ENCODE measurements around the gene DACT2. TPM values are rescaled to one million over a fixed set of nuclear protein-coding genes. Genes with fewer than 3 reads are reported as not detected.

DACT2 gene
- total RNA-seq, 1 experiment from 2014 or later: not detected

DNA sequence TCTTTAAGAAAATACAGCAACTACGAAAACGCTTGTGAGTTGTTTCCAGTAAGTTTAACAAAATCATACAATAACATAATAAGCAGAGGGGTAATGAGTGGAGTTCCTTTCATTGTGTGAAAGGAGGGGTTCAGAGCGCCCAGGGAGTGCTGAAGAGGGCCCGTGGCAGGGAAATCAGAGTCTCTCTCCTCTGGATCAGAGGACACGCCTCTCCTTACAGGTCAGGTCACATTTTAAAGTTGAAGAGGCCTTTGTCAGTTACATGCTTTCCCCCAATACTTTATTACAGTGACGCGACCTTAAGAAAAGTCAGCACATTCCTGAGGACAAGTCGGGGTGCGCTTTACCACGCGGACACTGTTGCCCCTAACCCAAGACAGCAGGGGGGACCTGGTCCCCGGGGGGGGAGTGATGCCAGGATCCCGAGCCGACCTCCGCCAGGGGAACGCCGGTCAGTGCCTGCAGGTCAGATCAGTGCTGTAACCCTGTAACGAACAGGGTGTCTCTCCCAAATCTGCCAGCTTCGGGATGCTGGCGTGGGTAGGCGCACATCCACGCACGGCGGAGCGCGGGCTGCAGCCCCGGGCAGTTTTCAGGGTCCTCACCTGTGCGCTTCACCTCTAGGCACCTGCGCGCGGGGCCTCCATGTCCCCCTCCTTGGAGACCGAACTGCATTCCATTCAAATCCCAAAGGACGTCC, 848 bp downstream of the DACT2 start:
- ATAC-seq (no peak), DNase-seq (ENCODE audit: low read depth, low spot score) (no peak)
- Histone ChIP-seq H3K4me2 (ENCODE audit: low read length) (no peak overlapping the region), H3K27ac (ENCODE audit: low read depth, low read length) (no peak overlapping the region), H2AFZ (ENCODE audit: low read depth, low read length, poor library complexity, severe bottlenecking) (no peak overlapping the region), H3K9ac (ENCODE audit: low read length) (no peak overlapping the region), H3K79me2 (ENCODE audit: insufficient read depth, low read length) (no peaks in the 10 kb centered on the region), H4K20me1 (ENCODE audit: insufficient read depth) (no peaks in the 10 kb centered on the region), H3K4me1 (ENCODE audit: control insufficient read depth in 1 of 2, insufficient read depth in 2 of 2, low read length in 2 of 2) (no peaks in the 10 kb centered on the region), H3K4me3 (replicated peaks in 1 of 2; ENCODE audit: low read depth in 1 of 2, low read length in 2 of 2) (no peak overlapping the region), H3K9me3 (ENCODE audit: control insufficient read depth in 1 of 2, insufficient read depth in 1 of 2, low read depth in 1 of 2, low read length in 2 of 2) (no peaks in the 10 kb centered on the region), H3K36me3 (ENCODE audit: control insufficient read depth in 1 of 2, insufficient read depth in 2 of 2, low read length in 2 of 2) (no peaks in the 10 kb centered on the region), H3K27me3 (ENCODE audit: insufficient read depth, low read length) (0 out of 2 replicates have a peak, but pooled peaks cover 4% of the 10 kb centered on the region), H3K9me2 (ENCODE audit: insufficient read depth) (no peaks in the 10 kb centered on the region)
- ChIA-PET POLR2A (no interaction called here), CTCF (no interaction called here), RAD21 (ENCODE audit: low non-redundant PET in 1 of 2, low total read pairs in 2 of 2, uncharacterized antibody in 2 of 2, unreplicated experiment in 2 of 2) (no interaction called here)
- no TSS peak for BruUV-seq (replicated peaks)
- TF ChIP-seq SP1 (IDR thresholded peaks at IDR 0.05; ENCODE audit: low read depth) (no peak), FOSL1 (IDR thresholded peaks at IDR 0.05; ENCODE audit: low read depth) (no peak), EGR1 (IDR thresholded peaks at IDR 0.05; ENCODE audit: low read depth) (no peak), ZFX (IDR thresholded peaks at IDR 0.05) (no peak), SIN3A (IDR thresholded peaks at IDR 0.05; ENCODE audit: low read depth) (no peak), ELF1 (IDR thresholded peaks at IDR 0.05; ENCODE audit: borderline replicate concordance, low read depth) (no peak), EZH2phosphoT487 (IDR thresholded peaks at IDR 0.05; ENCODE audit: borderline replicate concordance) (no peak), JUND (IDR thresholded peaks at IDR 0.05) (no peak), EZH2 (IDR thresholded peaks at IDR 0.05) (no peak), CBX3 (IDR thresholded peaks at IDR 0.05; ENCODE audit: low read depth) (no peak), ZNF274 (IDR thresholded peaks at IDR 0.05; ENCODE audit: low read depth, low read length) (no peak), RAD21 (IDR thresholded peaks at IDR 0.05; ENCODE audit: low read depth) (no peak)
- TF ChIP-seq, protein P1, sequence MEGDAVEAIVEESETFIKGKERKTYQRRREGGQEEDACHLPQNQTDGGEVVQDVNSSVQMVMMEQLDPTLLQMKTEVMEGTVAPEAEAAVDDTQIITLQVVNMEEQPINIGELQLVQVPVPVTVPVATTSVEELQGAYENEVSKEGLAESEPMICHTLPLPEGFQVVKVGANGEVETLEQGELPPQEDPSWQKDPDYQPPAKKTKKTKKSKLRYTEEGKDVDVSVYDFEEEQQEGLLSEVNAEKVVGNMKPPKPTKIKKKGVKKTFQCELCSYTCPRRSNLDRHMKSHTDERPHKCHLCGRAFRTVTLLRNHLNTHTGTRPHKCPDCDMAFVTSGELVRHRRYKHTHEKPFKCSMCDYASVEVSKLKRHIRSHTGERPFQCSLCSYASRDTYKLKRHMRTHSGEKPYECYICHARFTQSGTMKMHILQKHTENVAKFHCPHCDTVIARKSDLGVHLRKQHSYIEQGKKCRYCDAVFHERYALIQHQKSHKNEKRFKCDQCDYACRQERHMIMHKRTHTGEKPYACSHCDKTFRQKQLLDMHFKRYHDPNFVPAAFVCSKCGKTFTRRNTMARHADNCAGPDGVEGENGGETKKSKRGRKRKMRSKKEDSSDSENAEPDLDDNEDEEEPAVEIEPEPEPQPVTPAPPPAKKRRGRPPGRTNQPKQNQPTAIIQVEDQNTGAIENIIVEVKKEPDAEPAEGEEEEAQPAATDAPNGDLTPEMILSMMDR (IDR thresholded peaks at IDR 0.05 in 2 of 3, conservative IDR thresholded peaks at IDR 0.05 in 1 of 3; ENCODE audit: borderline replicate concordance in 1 of 3, insufficient read depth in 1 of 3, low read depth in 2 of 3, low read length in 2 of 3): no peak
- TF ChIP-seq, protein P2, sequence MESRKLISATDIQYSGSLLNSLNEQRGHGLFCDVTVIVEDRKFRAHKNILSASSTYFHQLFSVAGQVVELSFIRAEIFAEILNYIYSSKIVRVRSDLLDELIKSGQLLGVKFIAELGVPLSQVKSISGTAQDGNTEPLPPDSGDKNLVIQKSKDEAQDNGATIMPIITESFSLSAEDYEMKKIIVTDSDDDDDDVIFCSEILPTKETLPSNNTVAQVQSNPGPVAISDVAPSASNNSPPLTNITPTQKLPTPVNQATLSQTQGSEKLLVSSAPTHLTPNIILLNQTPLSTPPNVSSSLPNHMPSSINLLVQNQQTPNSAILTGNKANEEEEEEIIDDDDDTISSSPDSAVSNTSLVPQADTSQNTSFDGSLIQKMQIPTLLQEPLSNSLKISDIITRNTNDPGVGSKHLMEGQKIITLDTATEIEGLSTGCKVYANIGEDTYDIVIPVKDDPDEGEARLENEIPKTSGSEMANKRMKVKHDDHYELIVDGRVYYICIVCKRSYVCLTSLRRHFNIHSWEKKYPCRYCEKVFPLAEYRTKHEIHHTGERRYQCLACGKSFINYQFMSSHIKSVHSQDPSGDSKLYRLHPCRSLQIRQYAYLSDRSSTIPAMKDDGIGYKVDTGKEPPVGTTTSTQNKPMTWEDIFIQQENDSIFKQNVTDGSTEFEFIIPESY (IDR thresholded peaks at IDR 0.05; ENCODE audit: extremely low read depth, insufficient replicate concordance, low read length): no peak
- TF ChIP-seq, protein P3, sequence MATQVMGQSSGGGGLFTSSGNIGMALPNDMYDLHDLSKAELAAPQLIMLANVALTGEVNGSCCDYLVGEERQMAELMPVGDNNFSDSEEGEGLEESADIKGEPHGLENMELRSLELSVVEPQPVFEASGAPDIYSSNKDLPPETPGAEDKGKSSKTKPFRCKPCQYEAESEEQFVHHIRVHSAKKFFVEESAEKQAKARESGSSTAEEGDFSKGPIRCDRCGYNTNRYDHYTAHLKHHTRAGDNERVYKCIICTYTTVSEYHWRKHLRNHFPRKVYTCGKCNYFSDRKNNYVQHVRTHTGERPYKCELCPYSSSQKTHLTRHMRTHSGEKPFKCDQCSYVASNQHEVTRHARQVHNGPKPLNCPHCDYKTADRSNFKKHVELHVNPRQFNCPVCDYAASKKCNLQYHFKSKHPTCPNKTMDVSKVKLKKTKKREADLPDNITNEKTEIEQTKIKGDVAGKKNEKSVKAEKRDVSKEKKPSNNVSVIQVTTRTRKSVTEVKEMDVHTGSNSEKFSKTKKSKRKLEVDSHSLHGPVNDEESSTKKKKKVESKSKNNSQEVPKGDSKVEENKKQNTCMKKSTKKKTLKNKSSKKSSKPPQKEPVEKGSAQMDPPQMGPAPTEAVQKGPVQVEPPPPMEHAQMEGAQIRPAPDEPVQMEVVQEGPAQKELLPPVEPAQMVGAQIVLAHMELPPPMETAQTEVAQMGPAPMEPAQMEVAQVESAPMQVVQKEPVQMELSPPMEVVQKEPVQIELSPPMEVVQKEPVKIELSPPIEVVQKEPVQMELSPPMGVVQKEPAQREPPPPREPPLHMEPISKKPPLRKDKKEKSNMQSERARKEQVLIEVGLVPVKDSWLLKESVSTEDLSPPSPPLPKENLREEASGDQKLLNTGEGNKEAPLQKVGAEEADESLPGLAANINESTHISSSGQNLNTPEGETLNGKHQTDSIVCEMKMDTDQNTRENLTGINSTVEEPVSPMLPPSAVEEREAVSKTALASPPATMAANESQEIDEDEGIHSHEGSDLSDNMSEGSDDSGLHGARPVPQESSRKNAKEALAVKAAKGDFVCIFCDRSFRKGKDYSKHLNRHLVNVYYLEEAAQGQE (IDR thresholded peaks at IDR 0.05; ENCODE audit: low read depth): no peak
- TF ChIP-seq, protein P4, sequence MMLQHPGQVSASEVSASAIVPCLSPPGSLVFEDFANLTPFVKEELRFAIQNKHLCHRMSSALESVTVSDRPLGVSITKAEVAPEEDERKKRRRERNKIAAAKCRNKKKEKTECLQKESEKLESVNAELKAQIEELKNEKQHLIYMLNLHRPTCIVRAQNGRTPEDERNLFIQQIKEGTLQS (IDR thresholded peaks at IDR 0.05): no peak
- intact Hi-C loops (cut with micrococcal nuclease): no loop called here

Measured in HCT116 (cell line).